HEK293 (cell line): ENCODE results near the gene RPGRIP1L.

Experiments
- IKZF3 ChIP-seq: fragments of 450-650 bp; IDR thresholded peaks from 2 replicates; pipeline ENCODE4 v1.5.0; 2018; ENCODE audit warnings: missing biosample characterization, mild to moderate bottlenecking, missing genetic modification characterization, moderate library complexity
- KLF16 ChIP-seq: fragments of 450-650 bp; formaldehyde crosslinking; IDR thresholded peaks from 2 replicates; pipeline ENCODE4 v1.5.1; 2017; ENCODE audit warnings: missing biosample characterization, missing genetic modification characterization
- OSR2 ChIP-seq: fragments of 450-650 bp; formaldehyde crosslinking; IDR thresholded peaks from 2 replicates; pipeline ENCODE4 v1.5.1; 2016; ENCODE audit warnings: missing biosample characterization, missing genetic modification characterization
- PBX3 ChIP-seq: sonication (generic); formaldehyde crosslinking; IDR thresholded peaks from 2 replicates; pipeline ENCODE4 v1.8.1; 2022; ENCODE audit warnings: mild to moderate bottlenecking, moderate library complexity, missing genetic modification reagents
- TSHZ1 ChIP-seq: fragments of 450-650 bp; formaldehyde crosslinking; IDR thresholded peaks from 2 replicates; pipeline ENCODE4 v1.5.1; 2016; ENCODE audit warnings: missing biosample characterization, missing genetic modification characterization, borderline replicate concordance
- ZBTB11 ChIP-seq: fragments of 450-650 bp; formaldehyde crosslinking; conservative IDR thresholded peaks from 2 replicates; pipeline ENCODE4 v1.5.1; 2016; ENCODE audit warnings: low read depth, missing biosample characterization, missing genetic modification characterization
- ZBTB6 ChIP-seq: fragments of 450-650 bp; formaldehyde crosslinking; IDR thresholded peaks from 2 replicates; pipeline ENCODE4 v1.5.1; 2017; ENCODE audit warnings: missing biosample characterization, missing genetic modification characterization
- ZFP37 ChIP-seq: fragments of 450-650 bp; formaldehyde crosslinking; IDR thresholded peaks from 2 replicates; pipeline ENCODE4 v1.5.1; 2016; ENCODE audit warnings: missing biosample characterization, missing genetic modification characterization
- ZFP69B ChIP-seq: fragments of 450-650 bp; formaldehyde crosslinking; IDR thresholded peaks from 2 replicates; pipeline ENCODE4 v1.5.1; 2016; ENCODE audit warnings: missing biosample characterization, missing genetic modification characterization
- ZNF174 ChIP-seq: fragments of 450-650 bp; formaldehyde crosslinking; IDR thresholded peaks from 2 replicates; pipeline ENCODE4 v1.5.0; 2017; ENCODE audit warnings: missing biosample characterization, mild to moderate bottlenecking, missing genetic modification characterization
- ZNF19 ChIP-seq: fragments of 450-650 bp; formaldehyde crosslinking; IDR thresholded peaks from 2 replicates; pipeline ENCODE4; 2016; ENCODE audit warnings: missing biosample characterization, missing genetic modification characterization, low read depth
- ZNF2 ChIP-seq: fragments of 450-650 bp; formaldehyde crosslinking; IDR thresholded peaks from 2 replicates; pipeline ENCODE4 v1.5.1; 2016; ENCODE audit warnings: missing biosample characterization, missing genetic modification characterization
- ZNF248 ChIP-seq: fragments of 450-650 bp; formaldehyde crosslinking; IDR thresholded peaks from 2 replicates; pipeline ENCODE4 v1.5.1; 2017; ENCODE audit warnings: missing biosample characterization, missing genetic modification characterization
- ZNF311 ChIP-seq: fragments of 450-650 bp; formaldehyde crosslinking; IDR thresholded peaks from 2 replicates; pipeline ENCODE4 v1.5.1; 2017; ENCODE audit warnings: missing biosample characterization, missing genetic modification characterization, borderline replicate concordance
- ZNF335 ChIP-seq: fragments of 450-650 bp; formaldehyde crosslinking; conservative IDR thresholded peaks from 2 replicates; pipeline ENCODE4 v1.5.1; 2016; ENCODE audit warnings: missing biosample characterization, missing genetic modification characterization
- ZNF37A ChIP-seq: fragments of 450-650 bp; IDR thresholded peaks from 2 replicates; pipeline ENCODE4 v1.5.1; 2018; ENCODE audit warnings: missing biosample characterization, missing genetic modification characterization
- ZNF391 ChIP-seq: fragments of 450-650 bp; formaldehyde crosslinking; IDR thresholded peaks from 2 replicates; pipeline ENCODE4 v1.5.1; 2016; ENCODE audit warnings: low read depth, missing biosample characterization, missing genetic modification characterization, borderline replicate concordance
- ZNF394 ChIP-seq: fragments of 450-650 bp; formaldehyde crosslinking; IDR thresholded peaks from 2 replicates; pipeline ENCODE4 v1.5.1; 2016; ENCODE audit warnings: missing biosample characterization, missing genetic modification characterization, mild to moderate bottlenecking, moderate library complexity, borderline replicate concordance
- ZNF423 ChIP-seq: fragments of 450-650 bp; formaldehyde crosslinking; IDR thresholded peaks from 2 replicates; pipeline ENCODE4 v1.5.1; 2016; ENCODE audit warnings: missing biosample characterization, missing genetic modification characterization
- ZNF501 ChIP-seq: fragments of 450-650 bp; formaldehyde crosslinking; IDR thresholded peaks from 2 replicates; pipeline ENCODE4 v1.5.1; 2016; ENCODE audit warnings: missing biosample characterization, missing genetic modification characterization
- ZNF529 ChIP-seq: fragments of 450-650 bp; formaldehyde crosslinking; IDR thresholded peaks from 2 replicates; pipeline ENCODE4 v1.5.1; 2017; ENCODE audit warnings: missing genetic modification characterization, missing biosample characterization; ENCODE audit not compliant: insufficient replicate concordance
- ZNF558 ChIP-seq: fragments of 450-650 bp; formaldehyde crosslinking; IDR thresholded peaks from 2 replicates; pipeline ENCODE4 v1.5.1; 2016; ENCODE audit warnings: missing biosample characterization, missing genetic modification characterization
- ZNF561 ChIP-seq: fragments of 450-650 bp; IDR thresholded peaks from 2 replicates; pipeline ENCODE4 v1.5.1; 2018; ENCODE audit warnings: missing biosample characterization, missing genetic modification characterization, borderline replicate concordance
- ZNF629 ChIP-seq: fragments of 450-650 bp; formaldehyde crosslinking; IDR thresholded peaks from 2 replicates; pipeline ENCODE4 v1.5.1; 2017; ENCODE audit warnings: missing biosample characterization, missing genetic modification characterization
- ZNF658 ChIP-seq: fragments of 450-650 bp; formaldehyde crosslinking; IDR thresholded peaks from 2 replicates; pipeline ENCODE4; 2016; ENCODE audit warnings: missing biosample characterization, missing genetic modification characterization
- ZNF660 ChIP-seq: fragments of 450-650 bp; IDR thresholded peaks from 2 replicates; pipeline ENCODE4 v1.5.1; 2018; ENCODE audit warnings: missing biosample characterization, mild to moderate bottlenecking, missing genetic modification characterization
- ZNF692 ChIP-seq: fragments of 450-650 bp; formaldehyde crosslinking; IDR thresholded peaks from 2 replicates; pipeline ENCODE4 v1.5.1; 2016; ENCODE audit warnings: missing biosample characterization, missing genetic modification characterization
- ZNF830 ChIP-seq: fragments of 450-650 bp; IDR thresholded peaks from 2 replicates; pipeline ENCODE4 v1.5.0; 2018; ENCODE audit warnings: missing biosample characterization, missing genetic modification characterization, low read depth, mild to moderate bottlenecking, moderate library complexity

RPGRIP1L gene

GRCh38 chr16:53737552-53737951 is 33.9 kb upstream of the RPGRIP1L start (continued):
- TF ChIP-seq ZNF658 (no peak), ZNF311 (tag by site-specific recombination) (no peak), ZNF692 (tag by site-specific recombination) (peak; percentile 53; the same call in 1 of the 2 replicates), ZFP37 (tag by site-specific recombination) (no peak), IKZF3 (peak; percentile 68; the same call in 1 of the 2 replicates), ZNF423 (tag by site-specific recombination) (peak; percentile 68; the same call in 1 of the 2 replicates), ZBTB11 (tag by site-specific recombination) (no peak), ZNF501 (no peak), ZNF394 (tag by site-specific recombination) (peak; percentile 32; the same call in 1 of the 2 replicates), ZNF335 (tag by site-specific recombination) (0 out of 2 replicates have a peak, but pooled peaks have one; percentile 24), ZNF248 (tag by site-specific recombination) (no peak), ZNF37A (no peak), ZNF19 (no peak), TSHZ1 (peak; percentile 73), ZNF629 (tag by site-specific recombination) (peak; percentile 92), ZNF558 (tag by site-specific recombination) (no peak; the same call in 1 of the 2 replicates), PBX3 (CRISPR knock-in tag) (no peak), ZNF561 (tag by site-specific recombination) (peak; percentile 68; the same call in 1 of the 2 replicates), ZNF660 (tag by site-specific recombination) (no peak), ZNF391 (no peak), ZNF2 (tag by site-specific recombination) (0 out of 2 replicates have a peak, but pooled peaks have one; percentile 35), OSR2 (tag by site-specific recombination) (peak; percentile 60), ZNF174 (no peak), ZNF529 (tag by site-specific recombination) (no peak), KLF16 (tag by site-specific recombination) (peak; percentile 45; the same call in 1 of the 2 replicates), ZBTB6 (tag by site-specific recombination) (peak; percentile 42; the same call in 1 of the 2 replicates), ZFP69B (tag by site-specific recombination) (no peak), ZNF830 (tag by site-specific recombination) (no peak)
